Astrocyte of the cerebellum (primary cell): ENCODE measurements around the gene WFDC1.

Experiments used
- DNase-seq: peaks from one replicate; pipeline ENCODE4 v3.0.0-alpha.2; 2011; ENCODE audit warnings: low read depth
- H3K4me3 ChIP-seq: 2 replicates; pipeline ENCODE4 v1.5.1; 2011; ENCODE audit warnings: mild to moderate bottlenecking, low read depth, low read length, moderate library complexity
- CTCF ChIP-seq: IDR thresholded peaks from 2 replicates; pipeline ENCODE4 v1.5.1; 2012; ENCODE audit warnings: low read length, low read depth, moderate library complexity, mild to moderate bottlenecking; ENCODE audit errors: missing control alignments
- in situ Hi-C: cut with HindIII; loops from 2 replicates; pipeline ENCODE4 v1.10.0; 2017; ENCODE audit warnings: low sequenced_read_pairs

Gene WFDC1

GRCh38 chr16:84370723-84371552, 76.3 kb downstream of the WFDC1 start:
- in situ Hi-C loops, result loop anchor here (5.0 kb wide), 1 partner anchor 41 kb away; no protein-coding TSS in a partner anchor
- no peak for DNase-seq
- no peak for TF ChIP-seq CTCF
- H3K4me3 ChIP-seq, result no peak overlapping the region

GRCh38 chr16:84371553-84371865, 76.8 kb downstream of the WFDC1 start:
- in situ Hi-C loops, result loop anchor here (5.0 kb wide), 1 partner anchor 41 kb away; no protein-coding TSS in a partner anchor
- no peak overlapping the region for H3K4me3 ChIP-seq
- TF ChIP-seq CTCF, result no peak
- no peak for DNase-seq

GRCh38 chr16:84373907-84374489, 79.3 kb downstream of the WFDC1 start:
- H3K4me3 ChIP-seq, result no peak overlapping the region
- no peak for DNase-seq
- no peak for TF ChIP-seq CTCF
- in situ Hi-C loops, result loop anchor here (5.0 kb wide), 1 partner anchor 38 kb away; no protein-coding TSS in a partner anchor

GRCh38 chr16:84378099-84378498, 83.4 kb downstream of the WFDC1 start:
- no peak for TF ChIP-seq CTCF
- H3K4me3 ChIP-seq, result no peak overlapping the region
- DNase-seq, result no peak
- in situ Hi-C loops, result no loop called here

GRCh38 chr16:84378567-84378966, 83.9 kb downstream of the WFDC1 start:
- in situ Hi-C loops, result no loop called here

More at GRCh38 chr16:84378567-84378966, 83.9 kb downstream of the WFDC1 start:
- TF ChIP-seq CTCF, result no peak
- H3K4me3 ChIP-seq, result no peak overlapping the region
- DNase-seq, result no peak
